Activated CD4-positive, alpha-beta memory T cell treated with anti-CD3 and anti-CD28 coated beads, Interleukin-2, amount 10 ng/mL, durations not matched to agents 7 days and 5 days (primary cell): Measurements from ENCODE around the gene SHB. TPM values are rescaled to one million over a fixed set of nuclear protein-coding genes. Genes with fewer than 3 reads are reported as not detected.

Experiments
- CTCF ChIA-PET: fragments of 350-600 bp; sonication (Branson Sonifier 250); formaldehyde crosslinking; loops from one replicate; lab custom pipeline; 2021; ENCODE audit warnings: antibody characterized with exemption, inconsistent platforms; lab: Charles Lee
- POLR2A ChIA-PET: fragments of 350-600 bp; sonication (Branson Sonifier 250); formaldehyde crosslinking; loops from one replicate; lab custom pipeline; 2021; ENCODE audit warnings: antibody characterized with exemption; lab: Charles Lee
- DNase-seq: peaks from one replicate; pipeline ENCODE4 v3.0.0-alpha.2; 2020
- H3K27ac Mint-ChIP-seq: one replicate; pipeline ENCODE4 v1.8.0; 2021; ENCODE audit warnings: mild to moderate bottlenecking, mixed read lengths
- H3K27me3 Mint-ChIP-seq: one replicate; pipeline ENCODE4 v1.8.0; 2021; ENCODE audit warnings: mixed read lengths
- H3K36me3 Mint-ChIP-seq: one replicate; pipeline ENCODE4 v1.8.0; 2021; ENCODE audit warnings: low read depth, mixed read lengths
- H3K4me1 Mint-ChIP-seq: one replicate; pipeline ENCODE4 v1.8.0; 2021; ENCODE audit warnings: mixed read lengths
- H3K4me3 Mint-ChIP-seq: one replicate; pipeline ENCODE4 v1.8.0; 2021; ENCODE audit warnings: mild to moderate bottlenecking, mixed read lengths
- H3K9me3 Mint-ChIP-seq: one replicate; pipeline ENCODE4 v1.8.0; 2021; ENCODE audit warnings: mixed read lengths
- total RNA-seq, 2 experiments: library from RNA; stranded (reverse); gene quantifications; one replicate each; pipeline ENCODE4 v1.2.3, GENCODE V29; 2021

Gene SHB
- total RNA-seq, 2 experiments from 2014 or later: 0.93 to 1.0 TPM

DNA sequence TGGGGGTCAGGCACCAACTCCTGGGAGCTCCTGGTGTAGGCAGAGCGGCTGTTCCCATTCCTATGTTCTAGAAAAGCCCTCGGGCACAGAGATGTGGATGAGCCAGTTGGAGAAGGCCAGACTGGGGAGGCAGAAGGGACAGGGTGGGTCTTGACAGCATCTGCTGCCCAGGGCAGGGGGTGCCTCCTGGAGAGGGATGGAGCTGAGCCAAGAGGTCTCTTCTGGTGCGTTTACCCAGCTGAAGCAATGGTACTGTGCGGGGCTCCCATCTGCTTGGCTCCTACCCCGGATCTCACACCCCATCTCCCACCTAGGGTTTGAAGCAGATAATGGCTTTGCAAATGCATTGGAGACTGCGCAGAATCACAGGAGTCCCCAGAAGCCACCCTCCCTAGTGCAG is 41.3 kb downstream of the SHB start:
- H3K27me3 Mint-ChIP-seq: no peaks in the 10 kb centered on the region
- no peak overlapping the region for H3K27ac Mint-ChIP-seq
- H3K4me3 Mint-ChIP-seq: no peak overlapping the region
- ChIA-PET CTCF (no interaction called here), POLR2A (no interaction called here)
- no peak for DNase-seq
- H3K4me1 Mint-ChIP-seq: no peaks in the 10 kb centered on the region
- H3K9me3 Mint-ChIP-seq: no peaks in the 10 kb centered on the region
- H3K36me3 Mint-ChIP-seq: no peaks in the 10 kb centered on the region

DNA sequence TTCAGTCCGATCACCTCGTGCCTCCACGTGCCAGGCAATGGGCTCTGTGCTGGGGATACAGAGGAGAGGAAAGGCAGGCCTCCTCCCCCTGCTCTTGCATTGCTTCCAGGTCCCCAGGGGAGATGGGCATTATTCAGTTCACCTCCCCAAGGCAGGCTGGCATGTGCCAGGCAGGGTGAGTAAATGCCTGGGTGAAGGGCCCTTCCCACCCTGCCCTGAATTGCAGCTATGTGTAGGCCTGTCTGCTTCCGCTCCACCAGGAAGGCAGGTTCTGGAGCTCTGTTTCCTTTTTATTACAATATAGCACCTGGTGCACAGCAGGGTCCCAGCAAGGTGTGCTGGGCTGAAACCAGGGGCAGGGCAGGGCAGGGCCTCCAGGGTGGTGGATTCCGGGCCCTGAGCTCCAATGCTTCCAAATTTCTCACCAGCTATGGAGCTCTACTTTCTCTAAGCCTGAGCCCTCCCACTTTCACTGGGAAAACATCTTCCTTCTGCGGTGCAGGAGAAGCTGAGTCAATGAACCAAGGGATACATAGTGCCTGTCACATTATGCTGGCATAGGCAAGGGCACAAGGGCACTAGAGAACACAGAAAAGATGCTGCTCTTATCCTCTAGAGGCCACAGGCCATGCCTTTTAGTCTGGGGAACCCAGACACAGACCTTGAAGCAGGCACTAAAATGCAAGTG is 42.0 kb downstream of the SHB start:
- H3K27me3 Mint-ChIP-seq: no peaks in the 10 kb centered on the region
- ChIA-PET CTCF (no interaction called here), POLR2A (no interaction called here)
- DNase-seq: no peak
- no peak overlapping the region for H3K27ac Mint-ChIP-seq
- no peak overlapping the region for H3K4me3 Mint-ChIP-seq
- H3K36me3 Mint-ChIP-seq: no peaks in the 10 kb centered on the region
- no peaks in the 10 kb centered on the region for H3K9me3 Mint-ChIP-seq
- no peaks in the 10 kb centered on the region for H3K4me1 Mint-ChIP-seq

DNA sequence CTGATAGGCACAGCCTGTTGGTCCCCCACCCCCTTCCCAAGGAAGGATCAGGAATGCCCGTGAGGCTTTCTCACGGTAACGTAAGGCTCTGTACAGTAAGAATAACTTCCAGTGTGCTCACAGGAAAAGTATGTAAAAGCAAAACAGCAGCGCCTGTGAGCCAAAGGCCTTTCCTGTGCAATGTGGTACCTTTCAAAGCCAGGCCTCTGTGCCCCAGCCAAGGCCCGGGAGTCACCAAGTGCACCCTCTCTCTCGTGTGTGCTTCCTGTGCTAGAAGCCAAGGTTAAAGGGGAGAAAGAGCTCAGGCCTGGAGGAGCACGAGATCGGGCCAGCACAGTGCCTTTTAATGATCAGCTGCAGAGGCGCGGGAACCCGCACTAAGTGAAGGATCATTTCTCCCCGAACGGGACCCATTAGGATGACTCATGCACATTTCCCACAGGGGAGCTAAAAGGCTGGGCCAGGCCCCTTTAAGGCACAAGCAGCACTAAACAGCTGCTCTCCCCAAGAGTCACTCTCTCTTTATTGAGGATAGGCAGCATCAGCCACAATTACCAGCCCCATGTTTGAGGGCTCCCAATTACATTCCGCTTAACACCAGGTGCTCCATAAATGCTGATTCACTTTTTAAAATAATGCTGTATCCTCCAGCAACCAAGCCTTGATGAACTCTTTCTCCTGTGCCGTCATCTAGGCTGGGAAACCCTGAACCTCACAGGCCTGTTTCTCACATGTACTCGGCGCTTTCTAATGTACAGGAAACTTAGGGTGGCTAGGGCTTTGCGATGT is 42.8 kb downstream of the SHB start:
- CTCF ChIA-PET: no interaction called here
- H3K4me3 Mint-ChIP-seq: no peak overlapping the region
- H3K4me1 Mint-ChIP-seq: no peaks in the 10 kb centered on the region
- no peaks in the 10 kb centered on the region for H3K27me3 Mint-ChIP-seq
- POLR2A ChIA-PET: no interaction called here
- H3K36me3 Mint-ChIP-seq: no peaks in the 10 kb centered on the region
- H3K9me3 Mint-ChIP-seq: no peaks in the 10 kb centered on the region
- no peak for DNase-seq
- no peak overlapping the region for H3K27ac Mint-ChIP-seq

DNA sequence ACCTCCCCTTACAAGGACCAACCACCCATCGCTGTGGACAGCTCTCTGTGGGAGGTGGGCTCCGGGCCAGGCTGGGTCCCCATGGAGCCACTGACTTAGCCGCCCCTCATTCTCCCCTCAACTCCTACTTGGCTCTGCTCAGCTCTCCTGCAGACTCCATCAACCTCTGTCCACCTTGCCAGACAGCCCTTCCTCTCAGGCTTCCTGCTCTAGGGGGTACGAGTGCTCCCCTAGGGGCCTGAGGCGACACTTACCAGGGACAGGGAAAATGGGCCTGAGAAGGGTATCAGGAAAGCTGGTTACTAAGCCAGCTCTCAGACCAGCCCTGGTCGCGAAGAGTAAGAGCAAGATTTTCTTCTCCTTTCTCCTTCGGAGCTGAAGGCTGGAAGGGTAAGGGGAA is 43.9 kb downstream of the SHB start:
- POLR2A ChIA-PET: no interaction called here
- H3K36me3 Mint-ChIP-seq: no peaks in the 10 kb centered on the region

DNA sequence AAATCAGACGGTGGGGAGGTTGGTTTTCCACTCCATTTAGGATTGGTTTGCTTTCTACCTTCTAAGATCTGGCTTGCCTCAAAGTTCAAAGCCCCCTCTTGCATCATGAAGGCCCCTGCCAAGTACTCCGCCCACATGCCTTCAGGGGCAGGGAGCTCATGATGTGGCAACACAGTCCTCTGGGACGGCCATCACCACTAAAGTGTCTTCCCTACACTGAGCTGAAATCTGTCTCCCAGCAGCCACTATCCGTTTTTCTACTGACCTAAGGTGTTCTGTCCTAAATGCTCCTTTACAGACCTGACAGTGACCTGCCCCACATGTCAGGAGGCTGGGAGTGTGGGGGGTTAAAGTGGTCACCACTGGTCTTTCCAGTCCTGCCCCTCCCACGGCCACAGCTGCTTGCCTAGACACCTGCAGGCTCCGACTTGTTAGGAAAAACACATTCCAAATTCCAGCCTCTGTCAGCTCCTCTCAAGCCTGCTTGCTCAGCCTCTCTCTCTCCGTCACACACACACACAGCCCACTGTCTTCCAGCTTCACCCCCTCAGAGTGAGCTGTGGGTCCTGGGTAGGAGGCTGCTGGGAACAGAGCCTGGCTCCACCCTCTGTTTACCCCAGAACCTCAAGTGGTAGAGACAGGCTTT is 44.9 kb downstream of the SHB start:
- no peaks in the 10 kb centered on the region for H3K4me1 Mint-ChIP-seq
- H3K9me3 Mint-ChIP-seq: no peaks in the 10 kb centered on the region
- no peak overlapping the region for H3K4me3 Mint-ChIP-seq
- ChIA-PET CTCF (interaction anchor here (0.6 kb wide), 1 partner anchor 63 kb away, joined by 3 read pairs; no protein-coding TSS in a partner anchor), POLR2A (no interaction called here)
- H3K36me3 Mint-ChIP-seq: no peaks in the 10 kb centered on the region
- H3K27ac Mint-ChIP-seq: no peak overlapping the region
- no peaks in the 10 kb centered on the region for H3K27me3 Mint-ChIP-seq
- no peak for DNase-seq

More for the DNA sequence above, 43.9 kb downstream of the SHB start:
- H3K9me3 Mint-ChIP-seq: no peaks in the 10 kb centered on the region
- DNase-seq: no peak
- H3K27ac Mint-ChIP-seq: no peak overlapping the region
- no peak overlapping the region for H3K4me3 Mint-ChIP-seq
- H3K4me1 Mint-ChIP-seq: no peaks in the 10 kb centered on the region
- H3K27me3 Mint-ChIP-seq: no peaks in the 10 kb centered on the region
- CTCF ChIA-PET: no interaction called here

DNA sequence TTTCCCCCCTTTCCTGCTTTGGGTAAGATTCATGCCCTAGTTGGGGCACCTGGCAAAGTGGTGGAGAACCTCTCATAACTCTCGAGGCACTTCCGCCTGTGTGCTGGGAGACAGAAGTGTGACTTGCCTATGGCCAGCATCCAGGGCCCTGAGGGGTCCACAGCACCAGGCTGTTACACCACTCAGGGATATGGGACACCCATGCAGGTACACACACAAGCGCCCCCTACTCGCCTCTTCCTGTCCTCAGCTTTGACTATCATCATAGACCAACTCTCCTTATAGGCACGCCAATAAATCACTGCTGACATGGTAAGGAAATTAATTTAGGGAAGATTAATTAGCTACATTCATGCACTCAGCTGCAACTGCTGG is 45.4 kb downstream of the SHB start:
- POLR2A ChIA-PET: no interaction called here
- no peak overlapping the region for H3K4me3 Mint-ChIP-seq
- CTCF ChIA-PET: interaction anchor here (0.6 kb wide), 1 partner anchor 63 kb away, joined by 3 read pairs; no protein-coding TSS in a partner anchor

DNA sequence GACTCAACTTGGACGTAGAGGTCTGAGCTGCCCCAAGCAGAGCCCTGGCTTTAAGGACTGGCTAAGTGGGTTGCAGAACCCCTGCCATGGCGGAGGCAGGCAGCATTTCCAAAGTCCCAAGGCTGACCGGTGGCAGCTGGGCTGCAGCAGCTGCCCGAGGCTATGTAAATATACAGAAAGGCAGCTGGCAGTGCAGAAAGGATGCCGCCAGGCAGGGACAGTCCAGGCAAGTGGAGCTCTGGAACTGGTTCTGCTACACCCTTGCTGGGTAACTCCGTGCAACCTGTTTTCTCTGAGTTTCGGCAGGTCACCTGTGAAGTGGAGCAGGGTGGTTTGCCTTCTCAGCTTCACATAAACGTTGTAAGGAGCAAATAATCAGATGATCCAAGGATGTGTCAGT is 46.0 kb downstream of the SHB start:
- no peaks in the 10 kb centered on the region for H3K36me3 Mint-ChIP-seq
- POLR2A ChIA-PET: no interaction called here
- peaks cover 3% of the 10 kb centered on the region for H3K27me3 Mint-ChIP-seq
- H3K9me3 Mint-ChIP-seq: no peaks in the 10 kb centered on the region
- no peak overlapping the region for H3K27ac Mint-ChIP-seq
- H3K4me3 Mint-ChIP-seq: no peak overlapping the region
- H3K4me1 Mint-ChIP-seq: no peaks in the 10 kb centered on the region
- CTCF ChIA-PET: no interaction called here
- DNase-seq: no peak

More for the DNA sequence above, 45.4 kb downstream of the SHB start:
- no peak overlapping the region for H3K27ac Mint-ChIP-seq
- no peaks in the 10 kb centered on the region for H3K36me3 Mint-ChIP-seq
- no peak for DNase-seq
- H3K9me3 Mint-ChIP-seq: no peaks in the 10 kb centered on the region
- peaks cover under 1% of the 10 kb centered on the region for H3K27me3 Mint-ChIP-seq
- H3K4me1 Mint-ChIP-seq: no peaks in the 10 kb centered on the region

DNA sequence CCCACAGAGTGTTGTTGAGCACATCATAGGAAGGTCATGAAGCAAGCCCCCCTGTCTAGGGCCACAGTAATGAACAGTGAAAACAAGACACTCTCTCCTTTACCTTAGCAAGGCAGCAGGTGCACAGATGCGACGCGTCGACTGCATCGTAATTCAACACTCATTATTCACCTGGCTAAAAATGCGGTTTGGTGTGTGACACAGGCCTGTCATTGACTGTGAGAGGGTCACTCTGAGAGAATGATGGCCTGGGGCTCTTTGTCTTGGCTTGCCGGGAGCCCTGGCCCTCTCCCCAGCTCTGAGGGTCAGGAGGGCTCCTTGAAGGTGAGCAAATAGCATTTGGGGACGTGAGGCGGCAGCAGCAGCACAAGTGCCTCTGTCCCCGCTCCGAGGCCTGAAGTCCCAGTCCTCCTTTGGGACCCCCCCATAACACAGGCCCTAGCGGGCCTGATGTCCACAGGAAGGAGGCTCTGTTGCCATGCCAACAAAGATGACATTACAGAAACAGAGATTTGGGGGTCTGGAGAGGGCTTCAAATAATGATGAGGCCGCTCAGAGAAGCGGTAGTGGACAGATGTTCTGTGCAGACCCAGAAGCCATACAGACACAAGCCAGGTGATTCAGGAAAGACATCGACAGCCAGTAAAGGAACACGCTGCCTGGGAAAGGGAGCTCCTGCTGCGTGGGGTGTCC is 46.7 kb downstream of the SHB start:
- ChIA-PET POLR2A (no interaction called here), CTCF (interaction anchor here (0.5 kb wide), 1 partner anchor 28 kb away, joined by 3 read pairs; no protein-coding TSS in a partner anchor)
- H3K4me3 Mint-ChIP-seq: no peak overlapping the region

DNA sequence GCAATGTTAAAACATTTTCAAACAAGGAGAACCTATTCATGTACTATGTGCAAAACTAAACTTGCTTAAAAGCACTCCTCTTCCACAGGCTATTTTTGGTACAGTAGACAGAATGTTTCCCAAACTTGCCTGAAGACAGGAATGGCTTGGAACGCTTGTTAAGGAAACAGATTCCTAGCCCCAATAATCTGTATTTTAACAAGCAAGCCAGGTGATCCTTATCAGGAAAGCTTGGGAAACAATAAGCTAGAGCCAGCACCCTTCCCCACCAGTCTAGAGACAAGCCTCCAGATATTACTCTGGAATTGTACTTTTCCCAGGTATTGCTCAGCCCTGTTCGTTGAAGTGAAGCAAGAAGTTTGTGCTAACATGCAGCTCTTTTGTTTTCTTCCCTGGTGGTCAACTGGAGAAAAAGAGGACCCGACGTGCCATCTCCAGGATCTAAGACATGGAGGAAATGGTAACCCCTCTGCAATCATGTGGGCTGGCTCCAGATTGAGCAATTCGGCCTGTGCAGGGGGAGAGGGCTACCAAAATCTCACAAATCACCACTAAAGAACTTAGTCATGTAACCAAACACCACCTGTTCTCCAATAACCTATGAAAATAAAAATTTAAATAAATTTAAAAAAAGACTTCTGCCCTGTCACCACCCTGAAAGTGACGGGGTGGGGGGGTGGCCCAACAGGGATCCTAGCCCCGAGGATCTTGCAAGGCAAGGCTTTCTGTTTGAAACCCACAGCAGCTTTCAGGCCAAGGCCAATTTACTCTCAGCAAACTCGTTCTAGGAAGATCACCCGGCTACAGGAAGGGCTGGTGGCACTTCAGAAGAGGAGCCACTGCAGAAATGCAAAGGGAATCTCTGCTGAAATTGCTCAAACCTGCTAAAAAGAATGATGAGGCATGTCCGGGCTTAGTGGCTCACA is 48.6 kb downstream of the SHB start:
- H3K36me3 Mint-ChIP-seq: no peaks in the 10 kb centered on the region
- no peaks in the 10 kb centered on the region for H3K9me3 Mint-ChIP-seq
- H3K27ac Mint-ChIP-seq: no peak overlapping the region
- DNase-seq: no peak
- no peak overlapping the region for H3K4me3 Mint-ChIP-seq
- H3K27me3 Mint-ChIP-seq: peaks cover 3% of the 10 kb centered on the region
- POLR2A ChIA-PET: no interaction called here
- CTCF ChIA-PET: no interaction called here
- no peaks in the 10 kb centered on the region for H3K4me1 Mint-ChIP-seq

More for the DNA sequence above, 46.7 kb downstream of the SHB start:
- peaks cover 3% of the 10 kb centered on the region for H3K27me3 Mint-ChIP-seq
- no peaks in the 10 kb centered on the region for H3K9me3 Mint-ChIP-seq
- no peak overlapping the region for H3K27ac Mint-ChIP-seq
- no peaks in the 10 kb centered on the region for H3K4me1 Mint-ChIP-seq
- no peaks in the 10 kb centered on the region for H3K36me3 Mint-ChIP-seq
- DNase-seq: no peak

DNA sequence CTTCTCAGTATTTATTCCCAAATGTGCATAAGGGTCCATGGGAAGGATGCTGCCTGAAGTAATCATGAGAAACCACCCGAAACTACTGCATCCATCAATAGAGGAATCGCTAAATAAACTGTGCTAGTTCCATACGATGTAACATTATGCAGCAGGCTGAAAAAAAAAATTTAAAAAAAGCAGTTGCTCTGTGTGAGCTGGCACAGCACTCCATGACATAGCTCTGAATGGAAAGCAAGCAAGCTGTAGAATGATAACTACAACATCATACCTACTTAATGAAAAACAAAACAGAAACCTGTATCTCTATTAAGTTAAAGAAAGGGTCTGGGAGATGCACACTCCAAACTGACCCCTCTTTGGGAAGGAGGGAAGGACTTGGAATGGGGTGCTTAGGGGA is 49.3 kb downstream of the SHB start:
- Mint-ChIP-seq H3K4me3 (no peak overlapping the region), H3K9me3 (no peaks in the 10 kb centered on the region), H3K36me3 (no peaks in the 10 kb centered on the region), H3K27ac (no peak overlapping the region), H3K27me3 (peaks cover 3% of the 10 kb centered on the region), H3K4me1 (no peaks in the 10 kb centered on the region)
- ChIA-PET POLR2A (no interaction called here), CTCF (no interaction called here)
- DNase-seq: no peak

DNA sequence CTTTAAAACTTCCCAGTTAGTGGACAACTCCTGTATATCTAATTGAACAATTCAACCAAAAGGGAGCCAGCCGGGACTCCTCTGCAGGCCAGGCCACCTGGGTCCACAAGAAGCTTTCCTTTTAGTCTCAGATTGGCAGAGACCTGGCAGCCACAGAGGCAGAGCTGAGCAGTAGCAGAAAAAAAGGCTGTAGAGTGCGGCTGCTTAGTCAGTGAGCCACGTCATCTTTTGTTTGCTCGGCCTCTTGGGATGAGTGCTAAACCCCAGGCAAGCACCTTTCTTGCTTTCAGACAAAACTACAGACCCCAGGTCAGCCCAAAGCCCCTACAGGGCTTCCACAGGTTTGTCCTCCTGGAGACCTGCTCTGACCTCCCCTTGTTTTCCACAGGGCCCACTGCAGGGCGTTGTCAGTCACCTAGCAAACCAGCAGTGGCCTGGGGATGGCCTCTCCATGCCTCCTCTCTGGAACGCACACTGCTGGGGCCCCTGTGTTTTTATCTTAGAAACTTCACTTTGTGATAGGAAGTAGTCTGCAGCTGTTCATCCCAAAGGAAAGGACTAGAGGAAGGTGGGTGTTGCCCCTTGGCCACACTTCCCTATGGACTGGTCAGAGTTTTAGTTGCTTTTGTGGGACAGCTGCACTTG is 49.9 kb downstream of the SHB start:
- POLR2A ChIA-PET: interaction anchor here (1.4 kb wide), 1 partner anchor 11 kb away, joined by 4 read pairs; no protein-coding TSS in a partner anchor
- no peaks in the 10 kb centered on the region for H3K4me1 Mint-ChIP-seq
- no peaks in the 10 kb centered on the region for H3K36me3 Mint-ChIP-seq
- no peak overlapping the region for H3K4me3 Mint-ChIP-seq
- CTCF ChIA-PET: no interaction called here
- peaks cover 3% of the 10 kb centered on the region for H3K27me3 Mint-ChIP-seq
- H3K9me3 Mint-ChIP-seq: no peaks in the 10 kb centered on the region
- H3K27ac Mint-ChIP-seq: no peak overlapping the region
- DNase-seq: no peak
